Endothelial cell of umbilical vein (primary cell): ENCODE measurements around the gene TNKS1BP1. TPM values are rescaled to one million over a fixed set of nuclear protein-coding genes. Genes with fewer than 3 reads are reported as not detected.

Experiments used
- BruUV-seq: library from RNA; stranded (reverse); fragments of 400-500 nt; replicated peaks from 2 replicates; lab custom pipeline; 2021; lab: Mats Ljungman, UMichigan
- CTCF ChIA-PET: fragments of 300-600, 350-600 bp; sonication (Branson Sonifier 250); formaldehyde crosslinking; loops from one replicate; lab custom pipeline; 2021; ENCODE audit warnings: antibody characterized with exemption, inconsistent platforms; lab: Charles Lee
- POLR2A ChIA-PET: fragments of 300-600, 350-600 bp; sonication (Branson Sonifier 250); formaldehyde crosslinking; loops from one replicate; lab custom pipeline; 2021; ENCODE audit warnings: antibody characterized with exemption, inconsistent platforms; lab: Charles Lee
- DNase-seq: peaks from one replicate; pipeline ENCODE4 v3.0.0-alpha.2; 2011; ENCODE audit warnings: low read depth, low spot score
- FAIRE-seq: peaks from 2 replicates; lab custom pipeline; 2011; peaks lifted over from hg19 to GRCh38; lab: Jason Lieb, UNC
- H2AFZ ChIP-seq: 2 replicates; pipeline ENCODE4 v1.6.0; 2012; ENCODE audit warnings: low read depth, low read length, control low read depth, inconsistent platforms
- H3K27ac ChIP-seq: 2 replicates; pipeline ENCODE4 v1.5.1; 2011; ENCODE audit warnings: low read depth, mild to moderate bottlenecking, control low read depth, low read length, moderate library complexity; ENCODE audit not compliant: insufficient read depth
- H3K27me3 ChIP-seq, 2 experiments: 2 replicates each; pipeline versions ENCODE4 v1.6.0 to v1.6.1; 2011; ENCODE audit warnings: low read length in 2 of 2, mixed read lengths in 1 of 2; ENCODE audit not compliant: control insufficient read depth in 2 of 2, insufficient read depth in 2 of 2
- H3K36me3 ChIP-seq, 2 experiments: 2 replicates in 1 of 2; 3 replicates in 1 of 2; pipeline ENCODE4 v1.5.1; 2011; ENCODE audit warnings: low read length in 2 of 2, mild to moderate bottlenecking in 1 of 2, moderate library complexity in 1 of 2; ENCODE audit not compliant: control insufficient read depth in 2 of 2, insufficient read depth in 2 of 2; ENCODE audit errors: extremely low read depth in 1 of 2
- H3K4me1 ChIP-seq: 3 replicates; pipeline ENCODE4 v1.5.1; 2011; ENCODE audit warnings: mild to moderate bottlenecking, low read length; ENCODE audit not compliant: control insufficient read depth, insufficient read depth; ENCODE audit errors: extremely low read depth
- H3K4me2 ChIP-seq: 2 replicates; pipeline ENCODE4 v1.6.1; 2011; ENCODE audit warnings: low read length, control low read depth, mixed read lengths; ENCODE audit not compliant: insufficient read depth
- H3K4me3 ChIP-seq, 3 experiments: fragments of 200-600 bp in 1 of 3; sonication (generic), shearing (Covaris generic) in 1 of 3; replicated peaks in 1 of 3; 2 replicates each; pipeline ENCODE4 v1.5.1; 2011 to 2016; ENCODE audit warnings: control low read depth in 3 of 3, low read length in 3 of 3, mild to moderate bottlenecking in 2 of 3, inconsistent platforms in 1 of 3, low read depth in 1 of 3, moderate library complexity in 1 of 3; ENCODE audit not compliant: insufficient read depth in 1 of 3
- H3K79me2 ChIP-seq: 2 replicates; pipeline ENCODE4 v1.6.0; 2012; ENCODE audit warnings: low read length, inconsistent platforms; ENCODE audit not compliant: control insufficient read depth, insufficient read depth
- H3K9ac ChIP-seq: replicated peaks from 2 replicates; pipeline ENCODE3; 2011; ENCODE audit warnings: low read length, control low read depth; ENCODE audit not compliant: insufficient read depth; ENCODE audit errors: extremely low read depth
- H3K9me1 ChIP-seq: replicated peaks from 3 replicates; pipeline ENCODE4 v1.6.0; 2011; ENCODE audit warnings: mild to moderate bottlenecking, low read length; ENCODE audit not compliant: control insufficient read depth, insufficient read depth; ENCODE audit errors: extremely low read depth
- H3K9me3 ChIP-seq: replicated peaks from 2 replicates; pipeline ENCODE4 v1.5.1; 2012; ENCODE audit warnings: low read length, inconsistent platforms; ENCODE audit not compliant: control insufficient read depth, insufficient read depth
- H4K20me1 ChIP-seq: replicated peaks from 2 replicates; pipeline ENCODE3; 2011; ENCODE audit warnings: mild to moderate bottlenecking, low read length; ENCODE audit not compliant: control insufficient read depth, insufficient read depth; ENCODE audit errors: extremely low read depth
- CTCF ChIP-seq, 2 donors: IDR thresholded peaks; 1 replicate in 1 of 2; 2 replicates in 1 of 2; pipeline ENCODE4 v1.5.1; 2011; ENCODE audit warnings: low read length in 2 of 2, mild to moderate bottlenecking in 2 of 2, moderate library complexity in 2 of 2, control low read depth in 1 of 2, inconsistent platforms in 1 of 2, low read depth in 1 of 2; ENCODE audit not compliant: insufficient read depth in 1 of 2; ENCODE audit errors: extremely low read depth in 1 of 2
- EZH2 ChIP-seq: IDR thresholded peaks from 2 replicates; pipeline ENCODE4 v1.6.1; 2012; ENCODE audit warnings: borderline replicate concordance, low read depth, mild to moderate bottlenecking, moderate library complexity, low read length, inconsistent platforms; ENCODE audit not compliant: severe bottlenecking
- FOS ChIP-seq: IDR thresholded peaks from 2 replicates; pipeline ENCODE4 v1.6.1; 2011; ENCODE audit warnings: mild to moderate bottlenecking, low read length, moderate library complexity, borderline replicate concordance; ENCODE audit not compliant: insufficient read depth
- GATA2 ChIP-seq: IDR thresholded peaks from 2 replicates; pipeline ENCODE4 v1.7.0; 2011; ENCODE audit warnings: low read depth, mild to moderate bottlenecking, moderate library complexity, mixed read lengths, low read length; ENCODE audit not compliant: insufficient read length, insufficient read depth
- JUN ChIP-seq: IDR thresholded peaks from 2 replicates; pipeline ENCODE4 v1.6.1; 2011; ENCODE audit warnings: borderline replicate concordance, low read depth; ENCODE audit not compliant: insufficient read length, insufficient read depth
- MAX ChIP-seq: IDR thresholded peaks from 2 replicates; pipeline ENCODE4 v1.6.1; 2011; ENCODE audit not compliant: insufficient read depth, insufficient read length
- MYC ChIP-seq: IDR thresholded peaks from one replicate; pipeline ENCODE4 v1.6.1; 2011; ENCODE audit warnings: mild to moderate bottlenecking, low read depth, low read length
- POLR2A ChIP-seq: IDR thresholded peaks from 2 replicates; pipeline ENCODE4 v1.6.1; 2012; ENCODE audit warnings: low read depth, mild to moderate bottlenecking, control low read depth, low read length
- POLR2AphosphoS5 ChIP-seq: IDR thresholded peaks from 2 replicates; pipeline ENCODE4 v1.6.1; 2012; ENCODE audit warnings: low read depth, mild to moderate bottlenecking, control low read depth, low read length, moderate library complexity; ENCODE audit not compliant: insufficient read depth
- dilution Hi-C: fragments of 300-500 bp; cut with MboI; formaldehyde crosslinking; loops from one replicate; pipeline ENCODE4 v1.15.0; 2019; ENCODE audit warnings: low sequenced_read_pairs; ENCODE audit not compliant: extremely low pct_ligation_motif_present
- intact Hi-C: fragments of 100-400 bp; cut with micrococcal nuclease; formaldehyde crosslinking; loops from one replicate; pipeline ENCODE4 v1.10.0; 2022
- polyA plus RNA-seq, 4 experiments: library from polyadenylated mRNA; depleted of rRNA in 3 of 4; stranded (reverse) in 3 of 4; unstranded in 1 of 4; fragments of >200 nt; gene quantifications; 2 replicates each; pipeline versions ENCODE4 v1.2.1 to v1.2.3, GENCODE V29; 2011 to 2012; ENCODE audit warnings: missing spikeins in 1 of 4
- total RNA-seq: library from RNA; stranded (reverse); gene quantifications from 2 replicates; pipeline ENCODE4 v1.2.3, GENCODE V29; 2021

The TNKS1BP1 gene
- total and polyA plus RNA-seq, 2 donors (not counting 3 experiments of a cell fraction or from before 2014, with no cell fraction given) = 54.6 to 111 TPM

GRCh38 chr11:57322256-57323166, 2.2 kb downstream of the TNKS1BP1 start:
- H3K4me1 ChIP-seq = peaks cover 37% of the 10 kb centered on the region
- BruUV-seq = no TSS peak
- no peaks in the 10 kb centered on the region for H3K9me3 ChIP-seq
- DNase-seq (peak; percentile 84), FAIRE-seq (peak; percentile 96)
- intact Hi-C loops = no loop called here
- TF ChIP-seq POLR2A (peak; percentile 30), EZH2 (no peak)
- H3K27me3 ChIP-seq = no peaks in the 10 kb centered on the region
- H4K20me1 ChIP-seq = no peaks in the 10 kb centered on the region
- H3K4me2 ChIP-seq = peak overlapping the region; percentile 19
- H3K79me2 ChIP-seq = peaks cover 17% of the 10 kb centered on the region
- dilution Hi-C loops = no loop called here
- peaks cover 6 to 22% of the 10 kb centered on the region in 2 experiments for H3K36me3 ChIP-seq
- ChIA-PET CTCF (interaction anchor here (0.8 to 4.0 kb wide), 6 partner anchors 11 to 73 kb away, joined by 3 to 37 read pairs (median 4); partner anchors contain the start of gene SSRP1), POLR2A (interaction anchor here (0.5 to 1.3 kb wide), 3 partner anchors 11 to 343 kb away, joined by 3 to 6 read pairs (median 5); no protein-coding TSS in a partner anchor)
- H3K9me1 ChIP-seq = no peaks in the 10 kb centered on the region
- no peak overlapping the region for H3K4me3 ChIP-seq
- H3K9ac ChIP-seq = peak overlapping the region; percentile 32
- peak overlapping the region; percentile 29 for H3K27ac ChIP-seq
- H2AFZ ChIP-seq = no peak overlapping the region

DNA sequence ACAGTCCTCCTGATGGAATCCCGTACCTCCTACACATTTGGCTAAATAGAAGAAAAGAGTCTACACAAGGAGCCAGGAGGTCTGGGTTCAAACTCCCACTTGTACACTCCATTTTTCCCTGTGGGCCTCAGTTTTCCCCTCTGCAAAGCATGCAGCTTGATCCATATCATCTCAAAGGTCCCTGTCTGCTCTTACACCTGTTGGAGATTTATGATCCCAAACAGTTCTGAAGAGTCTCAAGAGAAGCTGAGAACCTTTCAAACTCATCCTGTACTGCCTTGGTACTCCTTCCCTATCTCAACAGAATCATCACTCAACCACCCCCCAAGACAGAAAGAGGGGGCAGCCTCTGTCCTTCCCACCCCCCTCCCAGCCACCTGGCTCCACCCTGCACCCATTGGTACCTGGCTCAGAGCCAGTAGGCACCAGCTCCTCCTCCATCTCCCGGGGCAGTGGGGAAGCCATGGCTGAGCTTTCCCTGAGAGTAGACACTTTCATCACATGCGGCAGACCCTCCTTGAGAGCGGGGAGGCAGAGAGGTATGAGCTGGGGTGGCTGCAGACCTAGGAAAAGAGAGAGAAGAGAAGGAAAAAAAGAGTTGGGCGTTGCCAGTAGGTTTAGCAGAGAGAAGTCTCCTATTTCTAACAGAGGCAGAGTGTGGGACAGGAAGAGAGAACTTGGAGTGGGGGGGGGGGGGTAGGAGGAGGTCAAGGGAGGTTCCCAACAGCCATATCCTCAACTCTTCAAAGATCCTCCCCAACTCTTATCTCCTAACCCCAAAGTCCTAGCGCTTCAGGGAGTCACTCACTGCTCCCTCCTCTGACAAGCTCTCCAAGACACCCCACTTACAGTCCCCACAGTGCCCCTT, 3.1 kb downstream of the TNKS1BP1 start:
- dilution Hi-C loops = no loop called here

More for the DNA sequence above, 3.1 kb downstream of the TNKS1BP1 start:
- Histone ChIP-seq H3K4me3 (no peak overlapping the region), H3K4me1 (peaks cover 37% of the 10 kb centered on the region), H4K20me1 (no peaks in the 10 kb centered on the region), H3K9me1 (no peaks in the 10 kb centered on the region), H3K27ac (peak overlapping the region; percentile 29), H3K79me2 (peaks cover 17% of the 10 kb centered on the region), H3K9ac (peak overlapping the region; percentile 32), H3K27me3 (no peaks in the 10 kb centered on the region), H3K4me2 (no peak overlapping the region), H2AFZ (no peak overlapping the region), H3K36me3 (peaks cover 5 to 24% of the 10 kb centered on the region in 2 experiments), H3K9me3 (no peaks in the 10 kb centered on the region)
- POLR2A ChIA-PET = interaction anchor here (0.5 to 1.0 kb wide), 2 partner anchors 11 to 342 kb away, joined by 3 to 6 read pairs; no protein-coding TSS in a partner anchor
- DNase-seq (no peak), FAIRE-seq (no peak)
- TF ChIP-seq POLR2AphosphoS5 = no peak
- TF ChIP-seq MAX = no peak
- TF ChIP-seq CTCF (IDR thresholded peaks at IDR 0.05; ENCODE audit: extremely low read depth in 1 of 2, insufficient read depth in 1 of 2, low read depth in 1 of 2, low read length in 2 of 2) = no peak
- no peak for TF ChIP-seq JUN
- TF ChIP-seq POLR2A = no peak
- no peak for TF ChIP-seq EZH2
- no peak for TF ChIP-seq FOS
- TF ChIP-seq GATA2 = no peak
- TF ChIP-seq MYC = no peak
- CTCF ChIA-PET = interaction anchor here (0.8 to 4.0 kb wide), 7 partner anchors 9 to 72 kb away, joined by 3 to 37 read pairs (median 4); partner anchors contain the start of gene SSRP1
- intact Hi-C loops = no loop called here
- no TSS peak for BruUV-seq
